Stomach (tissue), 9 donors: ENCODE results near the gene ARHGAP4. TPM values are rescaled to one million over a fixed set of nuclear protein-coding genes. Genes with fewer than 3 reads are reported as not detected.

Experiments used
- DNase-seq, 2 donors: peaks; one replicate each; pipeline versions ENCODE4 v3.0.0 to v3.0.0-alpha.2; 2013 to 2019
- H3K27ac ChIP-seq, 5 donors: fragments of 200-600 bp in 4 of 5; sonication (generic) in 4 of 5; one replicate each; pipeline ENCODE4 v1.5.1; 2013 to 2019; ENCODE audit warnings: mild to moderate bottlenecking in 1 of 5, moderate library complexity in 1 of 5
- H3K27me3 ChIP-seq, 3 donors: fragments of 200-600 bp; sonication (generic); one replicate each; pipeline ENCODE4 v1.5.1; 2017 to 2019; ENCODE audit warnings: mixed run types in 1 of 3
- H3K36me3 ChIP-seq, 4 donors: fragments of 200-600 bp; sonication (generic); 1 replicate in 3 of 4; 2 replicates in 1 of 4; pipeline ENCODE4 v1.5.1; 2016 to 2019
- H3K4me1 ChIP-seq, 4 donors: fragments of 200-600 bp; sonication (generic); one replicate each; pipeline ENCODE4 v1.5.1; 2016 to 2019
- H3K4me3 ChIP-seq, 4 donors: fragments of 200-600 bp; sonication (generic) in 3 of 4; one replicate each; pipeline ENCODE4 v1.5.1; 2016 to 2019; ENCODE audit warnings: mild to moderate bottlenecking in 1 of 4
- H3K9me3 ChIP-seq, 4 donors: fragments of 200-600 bp; sonication (generic); one replicate each; pipeline ENCODE4 v1.5.1; 2016 to 2019
- EP300 ChIP-seq: sonication (generic); formaldehyde crosslinking; IDR thresholded peaks from one replicate; pipeline ENCODE4 v1.6.1; 2017; ENCODE audit warnings: antibody characterized with exemption
- POLR2A ChIP-seq, 4 donors: fragments of 450-650 bp; IDR thresholded peaks; one replicate each; pipeline ENCODE4 v1.6.1; 2016; ENCODE audit warnings: antibody characterized with exemption in 4 of 4, control low read depth in 2 of 4, mild to moderate bottlenecking in 1 of 4, moderate library complexity in 1 of 4
- POLR2AphosphoS5 ChIP-seq, 3 donors: sonication (generic); formaldehyde crosslinking; IDR thresholded peaks; one replicate each; pipeline ENCODE4 v1.6.1; 2016; ENCODE audit warnings: antibody characterized with exemption in 3 of 3
- WGBS, 5 donors: extraction: QIAGEN DNeasy Blood & Tissue Kit in 3 of 5; methylation state at CpG; one replicate each; pipeline versions ENCODE4 v1.1.5 to v1.1.7; 2013 to 2018; 5-methylcytosine and 5-hydroxymethylcytosine counted together
- intact Hi-C: fragments of 100-400 bp; cut with DNase I; formaldehyde crosslinking; loops from one replicate; pipeline ENCODE4 v1.15.1; 2023; ENCODE audit warnings: low total_unique reads
- polyA plus RNA-seq, 3 donors: library from polyadenylated mRNA; stranded (reverse); fragments of 200-250 nt; gene quantifications; one replicate each; pipeline ENCODE4 v1.2.3, GENCODE V29; 2013
- total RNA-seq, 5 donors: library from RNA; depleted of rRNA; stranded (reverse); fragments of >200 nt; gene quantifications; one replicate each; pipeline versions ENCODE4 v1.1.0 to v1.2.3, GENCODE V29; 2014 to 2016
- TF ChIP-seq, protein P1 (sequence below), 7 experiments: fragments of 450-650 bp in 4 of 7; fragments of 200-600 bp in 3 of 7; sonication (generic) in 3 of 7; IDR thresholded peaks; one replicate each; pipeline ENCODE4 v1.5.1; 2016 to 2019; ENCODE audit warnings: antibody characterized with exemption in 7 of 7, control low read depth in 2 of 7, mild to moderate bottlenecking in 1 of 7
- donor health status: healthy with polysubstance abuse.
- donor health status: Bipolar disorder and iron deficiency.
- donor health status: healthy.

Gene ARHGAP4
- total and polyA plus RNA-seq, 8 donors, result 18.5 to 93.9 (median 40.3) TPM

DNA sequence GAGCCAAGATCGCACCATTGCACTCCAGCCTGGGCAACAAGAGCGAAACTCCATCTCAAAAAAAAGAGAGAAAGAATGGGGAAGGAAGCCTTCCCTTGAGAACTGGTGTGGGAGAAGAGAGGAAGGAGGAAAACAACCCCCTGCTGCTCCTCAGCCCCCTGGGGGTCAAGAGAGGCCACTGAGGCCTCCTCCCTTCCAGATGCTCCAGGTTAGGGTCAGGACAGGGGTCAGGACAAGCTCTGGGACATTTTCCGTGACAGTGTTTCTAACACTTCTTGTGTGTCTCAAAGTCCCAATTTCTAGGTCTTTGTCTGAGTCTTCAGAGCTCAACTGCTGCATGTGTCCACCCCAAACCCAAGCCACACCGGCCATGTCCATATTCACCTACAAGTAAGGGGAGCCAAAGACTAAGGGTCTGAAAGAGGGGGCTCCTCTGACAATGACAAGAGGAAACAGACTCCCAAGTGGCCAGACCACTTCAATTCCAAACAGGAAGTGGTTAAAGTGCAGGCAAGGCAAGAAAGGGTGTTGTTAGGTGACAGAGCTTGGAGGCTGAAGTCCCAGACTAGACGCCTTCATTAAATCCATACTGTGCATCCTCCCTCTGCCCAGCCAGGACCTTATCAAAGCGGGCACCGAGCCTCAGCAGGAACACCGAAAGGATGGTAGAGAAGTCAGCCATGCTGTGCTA, 48.3 kb downstream of the ARHGAP4 start:
- no peaks in the 10 kb centered on the region for H3K9me3 ChIP-seq
- DNase-seq, result no peak
- no peak overlapping the region for H3K4me3 ChIP-seq
- no peak overlapping the region for H3K27ac ChIP-seq
- no peaks in the 10 kb centered on the region for H3K36me3 ChIP-seq
- H3K27me3 ChIP-seq, result peaks cover 12 to 80% (median 57%) of the 10 kb centered on the region in 3 donors
- WGBS, 5 donors, result 68 to 83% (median 74%) methylated on average over 6 to 8 of the region's 8 CpGs
- H3K4me1 ChIP-seq, result no peaks in the 10 kb centered on the region
- intact Hi-C loops, result no loop called here
- TF ChIP-seq, protein P1, sequence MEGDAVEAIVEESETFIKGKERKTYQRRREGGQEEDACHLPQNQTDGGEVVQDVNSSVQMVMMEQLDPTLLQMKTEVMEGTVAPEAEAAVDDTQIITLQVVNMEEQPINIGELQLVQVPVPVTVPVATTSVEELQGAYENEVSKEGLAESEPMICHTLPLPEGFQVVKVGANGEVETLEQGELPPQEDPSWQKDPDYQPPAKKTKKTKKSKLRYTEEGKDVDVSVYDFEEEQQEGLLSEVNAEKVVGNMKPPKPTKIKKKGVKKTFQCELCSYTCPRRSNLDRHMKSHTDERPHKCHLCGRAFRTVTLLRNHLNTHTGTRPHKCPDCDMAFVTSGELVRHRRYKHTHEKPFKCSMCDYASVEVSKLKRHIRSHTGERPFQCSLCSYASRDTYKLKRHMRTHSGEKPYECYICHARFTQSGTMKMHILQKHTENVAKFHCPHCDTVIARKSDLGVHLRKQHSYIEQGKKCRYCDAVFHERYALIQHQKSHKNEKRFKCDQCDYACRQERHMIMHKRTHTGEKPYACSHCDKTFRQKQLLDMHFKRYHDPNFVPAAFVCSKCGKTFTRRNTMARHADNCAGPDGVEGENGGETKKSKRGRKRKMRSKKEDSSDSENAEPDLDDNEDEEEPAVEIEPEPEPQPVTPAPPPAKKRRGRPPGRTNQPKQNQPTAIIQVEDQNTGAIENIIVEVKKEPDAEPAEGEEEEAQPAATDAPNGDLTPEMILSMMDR (IDR thresholded peaks at IDR 0.05), result no peak
- no peak for TF ChIP-seq EP300
- no peak for TF ChIP-seq POLR2A (IDR thresholded peaks at IDR 0.05)
- no peak for TF ChIP-seq POLR2AphosphoS5 (IDR thresholded peaks at IDR 0.05)

GRCh38 chrX:153876112-153876491, 50.0 kb downstream of the ARHGAP4 start:
- no peak for DNase-seq
- intact Hi-C loops, result no loop called here
- Histone ChIP-seq H3K4me3 (no peak overlapping the region), H3K9me3 (no peaks in the 10 kb centered on the region), H3K36me3 (no peaks in the 10 kb centered on the region), H3K27ac (no peak overlapping the region), H3K4me1 (no peaks in the 10 kb centered on the region), H3K27me3 (peaks cover 6 to 76% (median 51%) of the 10 kb centered on the region in 3 donors)
- TF ChIP-seq POLR2AphosphoS5 (IDR thresholded peaks at IDR 0.05), result no peak
- TF ChIP-seq, protein P1 (IDR thresholded peaks at IDR 0.05), result no peak
- no peak for TF ChIP-seq EP300
- TF ChIP-seq POLR2A (IDR thresholded peaks at IDR 0.05), result no peak
- 41 to 73% (median 61%) methylated on average over 2 to 3 of the region's 3 CpGs for WGBS, 5 donors

GRCh38 chrX:153875391-153876111, 50.5 kb downstream of the ARHGAP4 start:
- Histone ChIP-seq H3K4me3 (no peak overlapping the region), H3K9me3 (no peaks in the 10 kb centered on the region), H3K27ac (no peak overlapping the region), H3K4me1 (no peaks in the 10 kb centered on the region), H3K27me3 (peaks cover 5 to 76% (median 52%) of the 10 kb centered on the region in 3 donors), H3K36me3 (no peaks in the 10 kb centered on the region)
- DNase-seq, result peak; percentile 60 to 80
- intact Hi-C loops, result no loop called here
- no peak for TF ChIP-seq EP300
- TF ChIP-seq, protein P1 (IDR thresholded peaks at IDR 0.05), result no peak
- TF ChIP-seq POLR2A (IDR thresholded peaks at IDR 0.05), result no peak
- TF ChIP-seq POLR2AphosphoS5 (IDR thresholded peaks at IDR 0.05), result peak in 1 of 3 donors; percentile 34
- WGBS, 5 donors, result 2 to 19% (median 6%) methylated on average over 24 to 40 of the region's 42 CpGs

DNA sequence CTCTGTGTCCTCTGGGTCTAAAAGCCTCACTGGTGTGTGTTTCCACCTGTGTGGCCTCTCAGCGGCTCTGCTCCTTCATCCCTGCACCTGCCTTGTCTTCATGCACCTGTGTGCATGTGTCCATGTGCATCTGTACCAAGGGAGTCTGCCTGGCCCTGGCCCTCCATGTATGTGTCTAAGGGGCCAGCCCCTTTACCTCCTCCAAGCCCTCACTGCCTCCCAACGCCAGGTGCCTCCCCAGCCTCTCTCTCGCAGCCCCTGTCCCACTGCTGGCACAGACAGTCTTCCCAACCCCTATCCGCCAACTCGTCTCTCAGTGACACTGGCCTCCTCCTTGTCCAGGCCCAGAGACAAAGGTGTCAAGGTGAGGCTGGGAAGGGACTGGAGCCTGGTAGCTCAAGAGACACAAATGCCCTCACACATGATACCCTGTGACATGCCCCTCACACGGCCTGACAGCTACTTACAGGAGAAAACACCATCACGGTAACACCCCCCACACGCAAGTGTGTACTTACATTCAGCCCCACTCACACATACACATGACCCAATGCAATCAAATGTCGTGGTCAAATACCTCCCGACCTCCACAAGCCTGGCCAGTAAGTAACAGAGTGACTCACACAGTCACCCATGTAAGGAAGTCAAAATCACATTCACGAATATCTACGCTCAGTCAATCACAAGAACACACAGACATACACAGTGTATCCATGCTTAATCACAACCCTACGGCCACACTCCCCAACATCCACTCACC, 51.5 kb downstream of the ARHGAP4 start:
- Histone ChIP-seq H3K27me3 (peaks cover 0 to 71% (median 45%) of the 10 kb centered on the region in 3 donors), H3K27ac (no peak overlapping the region), H3K36me3 (no peaks in the 10 kb centered on the region), H3K9me3 (no peaks in the 10 kb centered on the region), H3K4me3 (no peak overlapping the region), H3K4me1 (no peaks in the 10 kb centered on the region)
- no peak for DNase-seq
- 71 to 84% (median 82%) methylated on average over 12 to 13 of the region's 13 CpGs for WGBS, 5 donors
- TF ChIP-seq POLR2A (IDR thresholded peaks at IDR 0.05) (no peak), EP300 (no peak), POLR2AphosphoS5 (IDR thresholded peaks at IDR 0.05) (no peak)
- TF ChIP-seq, protein P1 (IDR thresholded peaks at IDR 0.05), result no peak
- intact Hi-C loops, result no loop called here
